ENCODE results near the gene CKAP5.

CKAP5 gene

GRCh38 chr11:46766656-46767055 lies 79.4 kb downstream of the CKAP5 start:
- no peak for DNase-seq (ENCODE audit: low read depth)

DNA sequence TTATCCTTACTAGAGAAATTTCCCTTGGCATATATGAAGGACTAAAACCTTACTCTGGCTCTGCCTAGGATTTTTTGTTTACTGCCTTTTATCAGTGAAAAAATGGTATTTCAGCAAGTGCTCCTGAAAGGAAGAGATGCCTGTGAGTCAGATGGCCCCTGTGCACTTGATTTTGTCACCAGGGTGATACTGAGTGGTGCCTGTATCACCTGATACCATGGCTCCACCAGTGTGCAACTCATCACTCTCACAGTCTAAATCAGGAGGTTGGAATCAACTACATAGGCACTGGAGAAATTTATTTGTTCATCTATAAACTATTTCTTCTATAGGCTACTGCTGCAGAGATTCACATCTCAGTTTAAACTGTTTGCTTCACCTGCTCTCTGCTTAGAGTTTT lies 83.8 kb downstream of the CKAP5 start:
- DNase-seq (ENCODE audit: low read depth) = no peak

GRCh38 chr11:46761807-46762206 lies 84.3 kb downstream of the CKAP5 start:
- no peak for DNase-seq (ENCODE audit: low read depth)

GRCh38 chr11:46760429-46761128 lies 85.5 kb downstream of the CKAP5 start:
- DNase-seq (ENCODE audit: low read depth) = no peak

DNA sequence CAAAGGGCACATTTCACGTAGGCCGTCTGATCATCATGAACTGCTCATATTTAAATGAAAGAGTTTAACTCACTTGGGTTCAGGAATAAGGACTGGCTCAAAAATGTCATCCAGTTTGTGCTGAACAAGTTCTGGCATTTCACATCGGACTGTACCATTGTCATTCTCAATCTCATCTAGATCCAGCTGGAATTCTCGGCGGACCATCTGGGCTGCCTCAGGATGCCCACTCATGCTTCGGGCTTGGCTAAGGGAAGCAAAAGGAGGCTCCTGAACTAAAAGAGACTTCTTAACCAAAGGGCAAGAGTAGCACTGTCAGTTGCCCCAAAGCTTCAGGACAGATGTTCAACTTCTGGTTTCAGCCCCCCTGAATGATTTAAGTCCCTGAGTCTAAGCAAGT lies 86.9 kb downstream of the CKAP5 start:
- no peak for DNase-seq (ENCODE audit: low read depth)

DNA sequence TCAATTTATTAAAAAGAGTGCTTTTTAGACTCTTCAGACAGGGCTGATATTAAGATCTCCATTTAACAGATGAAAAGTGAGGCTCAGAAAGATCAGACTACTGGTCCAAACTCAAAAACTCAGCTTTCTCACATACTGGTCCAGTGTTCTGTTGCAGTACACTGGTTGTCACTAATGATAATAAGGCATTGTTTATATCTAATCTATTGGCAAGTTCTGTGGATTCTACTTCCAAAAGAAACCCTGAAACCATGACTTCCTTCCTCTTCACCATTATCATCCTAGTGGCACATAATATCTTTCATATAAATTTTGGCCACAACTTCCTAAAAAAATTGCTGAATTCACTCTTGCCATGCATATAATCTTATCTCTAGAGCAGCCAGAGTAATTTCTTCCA lies 90.1 kb downstream of the CKAP5 start:
- no peak for DNase-seq (ENCODE audit: low read depth)

DNA sequence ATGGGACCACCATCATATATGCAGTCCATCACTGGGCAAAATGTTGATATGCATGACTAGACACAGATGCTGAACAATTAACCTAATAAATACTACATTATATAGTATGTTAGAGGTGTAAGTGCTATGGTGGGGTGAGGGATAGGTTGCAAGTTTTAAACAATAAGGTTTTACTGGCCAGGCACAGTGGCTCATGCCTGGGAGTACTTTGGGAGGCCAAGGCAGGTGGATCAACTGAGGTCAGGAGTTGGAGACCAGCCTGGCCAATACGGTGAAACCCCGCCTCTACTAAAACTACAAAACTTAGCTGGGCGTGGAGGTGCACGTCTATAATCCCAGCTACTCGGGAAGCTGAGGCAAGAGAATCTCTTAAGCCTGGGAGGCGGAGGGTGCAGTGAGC lies 98.9 kb downstream of the CKAP5 start:
- DNase-seq (ENCODE audit: low read depth) = no peak

- DNase-seq (ENCODE audit: low read depth) = no peak
Measured at GRCh38 chr11:46745995-46746394, 100.1 kb downstream of the CKAP5 start.

- DNase-seq (ENCODE audit: low read depth) = no peak
Measured at GRCh38 chr11:46745328-46745727, 100.8 kb downstream of the CKAP5 start.

- DNase-seq (ENCODE audit: low read depth) = no peak
Measured at GRCh38 chr11:46743693-46744339, 102.3 kb downstream of the CKAP5 start.

- no peak for DNase-seq (ENCODE audit: low read depth)
Measured at GRCh38 chr11:46743043-46743442, 103.0 kb downstream of the CKAP5 start.

- DNase-seq (ENCODE audit: low read depth) = no peak
Measured at GRCh38 chr11:46741600-46742484, 104.2 kb downstream of the CKAP5 start.

DNA sequence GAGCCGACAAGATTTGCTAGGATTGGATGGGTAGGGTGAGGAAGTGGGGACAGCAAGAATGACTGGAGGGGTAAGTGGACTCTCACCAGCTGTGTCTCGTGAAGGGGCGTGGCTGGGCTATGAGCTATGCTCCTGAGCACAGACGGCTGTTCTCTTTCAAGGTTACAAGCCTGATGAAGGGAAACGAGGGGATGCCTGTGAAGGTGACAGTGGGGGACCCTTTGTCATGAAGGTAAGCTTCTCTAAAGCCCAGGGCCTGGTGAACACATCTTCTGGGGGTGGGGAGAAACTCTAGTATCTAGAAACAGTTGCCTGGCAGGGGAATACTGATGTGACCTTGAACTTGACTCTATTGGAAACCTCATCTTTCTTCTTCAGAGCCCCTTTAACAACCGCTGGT lies 107.2 kb downstream of the CKAP5 start:
- no peak for DNase-seq (ENCODE audit: low read depth)

GRCh38 chr11:46737699-46738098 lies 108.4 kb downstream of the CKAP5 start:
- no peak for DNase-seq (ENCODE audit: low read depth)

- no peak for DNase-seq (ENCODE audit: low read depth)
Measured at GRCh38 chr11:46736615-46737014, 109.5 kb downstream of the CKAP5 start.

GRCh38 chr11:46736146-46736545 lies 109.9 kb downstream of the CKAP5 start:
- no peak for DNase-seq (ENCODE audit: low read depth)

- no peak for DNase-seq (ENCODE audit: low read depth)
Measured at GRCh38 chr11:46733234-46733633, 112.8 kb downstream of the CKAP5 start.

DNA sequence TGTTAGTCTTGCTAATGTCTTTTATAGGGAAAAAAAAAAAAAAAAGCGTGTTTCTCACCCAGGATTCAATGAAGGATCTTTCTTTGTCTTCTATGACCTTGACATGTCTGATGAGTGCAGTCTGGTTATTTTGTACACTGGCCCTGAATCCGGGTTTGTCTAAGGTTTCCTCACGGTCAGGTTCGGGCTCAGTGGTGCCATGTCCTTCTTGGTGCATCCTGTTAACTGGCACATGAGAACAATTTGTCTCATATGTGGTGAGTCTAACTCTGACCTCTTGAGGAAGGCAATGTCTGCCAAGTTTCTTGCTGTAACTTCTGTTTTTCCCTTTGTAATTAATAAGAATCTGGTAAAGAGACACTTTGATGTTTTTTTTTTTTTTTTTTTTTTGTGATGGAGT lies 114.5 kb downstream of the CKAP5 start:
- DNase-seq (ENCODE audit: low read depth) = no peak

GRCh38 chr11:46729110-46730027 lies 116.7 kb downstream of the CKAP5 start:
- no peak for DNase-seq (ENCODE audit: low read depth)

- no peak for DNase-seq (ENCODE audit: low read depth)
Measured at GRCh38 chr11:46728659-46729040, 117.4 kb downstream of the CKAP5 start.

GRCh38 chr11:46727952-46728658 lies 118.0 kb downstream of the CKAP5 start:
- DNase-seq (ENCODE audit: low read depth) = no peak
